HG03139 (cell line): Measurements from ENCODE around the gene FBXO33.
"Not testable (repeated sequence)": the region's sequence is repeated elsewhere in the genome, so short reads cannot be mapped to it uniquely, and the experiment has no call there.

Experiments
- ATAC-seq: cut with Tn5 transposase; IDR thresholded peaks from one replicate; pipeline ENCODE4 v1.9.1; 2021; ENCODE audit not compliant: unreplicated experiment

Gene FBXO33

GRCh38 chr14:39374851-39375250, 57.4 kb downstream of the FBXO33 start:
- no peak for ATAC-seq

GRCh38 chr14:39372656-39373055, 59.6 kb downstream of the FBXO33 start:
- ATAC-seq, result no peak

DNA sequence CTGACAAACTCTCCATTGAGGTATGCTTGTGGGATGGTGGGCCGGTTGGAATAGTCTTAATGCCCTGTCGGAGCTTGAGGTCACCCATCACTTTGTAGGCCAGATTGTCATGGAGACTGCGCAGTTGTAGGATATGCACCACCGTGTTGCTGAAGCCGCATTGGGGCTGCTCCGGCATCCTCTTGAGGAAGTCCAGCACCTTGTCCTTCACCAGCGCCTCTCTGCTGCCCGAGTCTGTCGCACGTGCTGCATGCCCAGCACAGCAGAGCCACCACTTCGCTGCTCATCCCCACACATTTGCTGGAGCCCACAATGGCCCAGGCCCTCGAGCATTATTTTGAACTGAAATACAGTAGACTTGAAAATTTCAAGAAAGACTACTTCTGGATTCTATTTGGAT, 61.8 kb downstream of the FBXO33 start:
- ATAC-seq, result no peak

DNA sequence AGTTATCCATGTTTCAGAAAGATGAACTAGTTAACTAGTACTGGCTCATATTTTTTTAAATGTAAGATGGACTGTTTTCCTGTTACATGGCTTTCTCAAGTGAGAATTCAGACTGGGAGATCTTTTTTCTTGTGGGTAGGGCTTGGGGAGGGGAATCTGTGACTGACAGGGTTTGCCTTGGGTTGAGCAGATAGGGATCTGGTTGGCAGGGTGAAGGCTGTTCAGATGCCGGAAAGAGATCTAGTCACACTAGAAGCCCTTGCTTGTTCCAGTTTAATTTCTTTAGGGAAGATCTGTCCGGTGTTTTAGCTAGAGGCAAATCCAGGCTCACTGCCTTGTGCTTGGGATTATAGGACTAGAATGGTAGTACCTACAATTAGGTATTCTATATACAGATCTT, 63.2 kb downstream of the FBXO33 start:
- no peak for ATAC-seq

GRCh38 chr14:39368261-39368959, 63.8 kb downstream of the FBXO33 start:
- ATAC-seq, result no peak

DNA sequence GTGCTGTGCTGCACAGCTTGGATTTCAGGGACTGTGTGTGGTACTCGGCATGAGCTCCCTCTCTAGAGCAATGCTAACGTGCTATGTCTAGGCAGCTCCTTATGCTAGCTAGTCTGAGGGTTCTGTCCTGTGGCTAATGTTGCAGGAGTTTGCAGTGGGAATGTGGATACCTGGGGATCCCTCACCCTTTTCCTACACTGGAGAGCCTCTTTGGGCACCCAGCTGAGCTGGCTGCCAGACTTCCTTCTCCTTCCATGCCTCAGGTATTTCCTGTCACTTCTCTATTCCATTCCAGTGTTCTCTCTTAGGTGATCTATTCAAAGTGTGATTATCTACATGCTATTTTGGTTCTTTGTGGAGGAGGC, 64.9 kb downstream of the FBXO33 start:
- no peak for ATAC-seq

DNA sequence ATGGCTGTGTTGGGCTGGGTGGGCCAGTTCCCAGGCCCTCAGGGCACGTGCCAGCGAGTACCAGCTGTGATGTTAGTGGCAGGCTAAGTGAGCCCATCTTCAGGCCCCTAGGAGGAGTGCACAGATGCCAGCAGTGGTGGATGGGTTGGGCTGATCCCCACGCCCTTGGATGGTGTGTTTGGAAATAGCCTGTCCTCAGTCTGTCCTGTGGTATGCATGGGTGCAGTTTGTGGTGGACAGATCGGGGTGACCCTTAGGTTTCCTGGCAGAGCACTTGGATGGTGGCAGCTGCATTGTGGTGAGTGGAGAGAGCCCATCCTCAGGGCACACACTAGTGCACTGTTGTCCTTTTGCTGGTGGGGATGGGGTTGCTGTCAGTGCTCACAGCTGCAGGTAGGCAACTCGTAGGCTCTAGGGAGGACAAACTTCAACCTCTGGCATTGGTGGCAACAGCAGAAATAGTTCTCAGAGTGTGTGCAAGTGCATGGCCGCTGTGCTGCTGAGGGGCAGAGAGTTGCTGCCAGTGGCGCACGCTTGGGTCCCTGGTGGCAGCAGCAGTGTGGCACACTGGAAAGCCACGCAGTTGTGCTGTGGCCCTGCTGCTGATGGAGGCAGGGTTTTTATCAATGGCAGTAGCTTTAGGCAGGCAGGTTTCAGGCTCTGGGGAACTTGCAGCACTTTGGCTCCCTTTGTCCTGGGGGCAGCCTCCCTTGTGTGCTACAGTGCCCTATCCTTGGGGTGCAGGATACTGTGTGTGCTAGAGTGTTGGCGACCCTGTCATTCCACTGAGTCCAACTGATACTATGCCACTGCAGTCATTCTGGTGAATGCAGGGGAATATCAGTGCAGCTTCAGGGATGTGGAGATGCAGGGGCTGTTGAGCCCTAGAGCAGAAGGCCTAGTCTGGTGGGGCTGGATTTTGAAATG, 65.5 kb downstream of the FBXO33 start:
- ATAC-seq, result no peak

DNA sequence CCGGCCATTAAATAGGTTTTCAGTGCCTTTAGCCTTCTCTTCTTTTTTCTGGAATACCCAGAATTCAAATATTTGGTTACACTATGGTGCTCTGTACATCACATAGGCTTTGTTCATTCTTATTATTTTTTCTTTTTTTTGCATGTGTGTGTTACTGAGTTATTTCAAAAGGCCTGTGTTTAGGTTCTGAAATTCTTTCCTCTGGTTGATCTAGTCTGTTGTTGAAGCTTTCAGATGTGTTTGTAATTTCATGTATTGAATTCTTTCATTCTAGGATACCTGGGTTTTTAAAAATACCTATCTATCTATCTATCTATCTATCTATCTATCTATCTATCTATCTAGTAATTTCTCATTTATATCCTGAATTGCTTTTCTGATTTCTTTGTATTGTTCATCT, 66.9 kb downstream of the FBXO33 start:
- ATAC-seq, result no peak

- ATAC-seq, result no peak
Measured at GRCh38 chr14:39364509-39364908, 67.7 kb downstream of the FBXO33 start.

GRCh38 chr14:39361556-39361955, 70.7 kb downstream of the FBXO33 start:
- ATAC-seq, result not testable (repeated sequence)

DNA sequence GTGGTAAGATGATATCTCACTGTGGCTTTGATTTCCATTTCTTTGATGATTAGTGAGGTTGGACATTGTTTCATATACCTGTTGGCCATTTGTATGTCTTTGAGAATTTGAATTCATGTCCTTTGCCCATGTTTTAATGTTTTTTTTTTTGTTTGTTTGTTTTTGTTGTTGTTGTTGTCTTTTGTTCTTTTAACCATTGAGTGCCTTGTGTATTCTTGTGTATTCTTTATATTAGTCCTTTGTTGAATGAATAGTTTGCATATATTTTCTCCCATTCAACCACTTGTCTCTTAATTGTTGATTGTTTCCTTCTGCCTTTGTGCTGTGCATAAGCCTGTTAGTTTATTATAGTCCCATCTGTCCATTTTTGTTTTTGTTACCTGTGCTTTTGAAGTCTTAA, 71.9 kb downstream of the FBXO33 start:
- ATAC-seq, result no peak

DNA sequence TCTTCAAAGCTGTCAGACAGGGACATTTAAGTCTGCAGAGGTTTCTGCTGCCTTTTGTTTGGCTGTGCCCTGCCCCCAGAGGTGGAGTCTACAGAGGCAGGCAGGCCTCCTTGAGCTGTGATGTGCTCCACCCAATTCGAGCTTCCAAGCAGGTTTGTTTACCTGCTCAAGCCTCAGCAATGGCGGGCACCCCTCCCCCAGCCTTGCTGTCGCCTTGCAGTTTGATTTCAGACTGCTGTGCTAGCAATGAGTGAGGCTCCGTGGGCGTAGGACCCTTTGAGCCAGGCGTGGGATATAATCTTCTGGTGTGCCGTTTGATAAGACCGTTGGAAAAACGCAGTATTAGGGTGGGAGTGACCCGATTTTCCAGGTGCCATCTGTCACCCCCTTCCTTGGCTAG, 73.2 kb downstream of the FBXO33 start:
- ATAC-seq, result not testable (repeated sequence)

GRCh38 chr14:39351708-39352107, 80.5 kb downstream of the FBXO33 start:
- ATAC-seq, result no peak

DNA sequence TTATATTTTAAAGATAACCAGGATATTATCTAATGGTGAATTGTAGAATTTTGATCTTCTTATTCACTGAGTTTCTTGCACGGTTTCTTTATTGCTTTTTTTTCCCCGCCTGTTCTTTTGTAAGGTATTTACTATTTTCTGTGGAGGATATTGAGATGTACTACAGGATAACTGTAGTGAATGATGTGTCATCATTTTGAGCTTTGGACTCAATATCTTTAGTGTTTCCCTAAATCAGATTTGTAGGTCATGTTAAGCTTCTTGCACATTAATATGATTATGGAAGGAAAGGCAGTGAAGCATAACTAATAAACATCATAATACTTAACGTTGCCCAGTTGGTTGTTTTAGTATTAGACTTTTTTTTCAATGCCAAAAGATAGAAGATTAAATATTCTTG, 81.4 kb downstream of the FBXO33 start:
- no peak for ATAC-seq
